ENCODE results near the gene TAF11L12.

DNA sequence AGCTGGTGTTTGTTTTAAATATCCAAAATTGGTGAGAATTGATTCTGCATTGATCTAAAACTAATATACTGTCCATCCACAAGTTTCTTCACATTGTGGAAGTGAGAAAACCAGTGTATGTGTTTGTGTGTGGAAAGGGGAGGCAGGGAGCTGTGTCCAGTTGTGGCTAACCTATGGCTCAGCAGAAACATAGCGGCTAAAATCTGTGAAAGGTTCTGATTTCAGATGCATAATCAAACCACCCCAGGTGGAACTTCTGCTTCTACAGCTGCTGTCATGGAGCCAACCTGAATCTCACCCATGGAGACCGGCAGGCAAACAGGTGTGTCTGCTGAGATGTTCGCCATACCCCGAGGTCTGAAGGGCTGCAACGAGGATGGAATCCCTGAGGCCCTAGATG, 24.0 kb downstream of the TAF11L12 start, which contains the start of gene TAF11L14:
- TF ChIP-seq, protein P1, sequence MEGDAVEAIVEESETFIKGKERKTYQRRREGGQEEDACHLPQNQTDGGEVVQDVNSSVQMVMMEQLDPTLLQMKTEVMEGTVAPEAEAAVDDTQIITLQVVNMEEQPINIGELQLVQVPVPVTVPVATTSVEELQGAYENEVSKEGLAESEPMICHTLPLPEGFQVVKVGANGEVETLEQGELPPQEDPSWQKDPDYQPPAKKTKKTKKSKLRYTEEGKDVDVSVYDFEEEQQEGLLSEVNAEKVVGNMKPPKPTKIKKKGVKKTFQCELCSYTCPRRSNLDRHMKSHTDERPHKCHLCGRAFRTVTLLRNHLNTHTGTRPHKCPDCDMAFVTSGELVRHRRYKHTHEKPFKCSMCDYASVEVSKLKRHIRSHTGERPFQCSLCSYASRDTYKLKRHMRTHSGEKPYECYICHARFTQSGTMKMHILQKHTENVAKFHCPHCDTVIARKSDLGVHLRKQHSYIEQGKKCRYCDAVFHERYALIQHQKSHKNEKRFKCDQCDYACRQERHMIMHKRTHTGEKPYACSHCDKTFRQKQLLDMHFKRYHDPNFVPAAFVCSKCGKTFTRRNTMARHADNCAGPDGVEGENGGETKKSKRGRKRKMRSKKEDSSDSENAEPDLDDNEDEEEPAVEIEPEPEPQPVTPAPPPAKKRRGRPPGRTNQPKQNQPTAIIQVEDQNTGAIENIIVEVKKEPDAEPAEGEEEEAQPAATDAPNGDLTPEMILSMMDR (conservative IDR thresholded peaks at IDR 0.05), result no peak
- no peak for TF ChIP-seq ZFX (IDR thresholded peaks at IDR 0.05)

Data from C4-2B (cell line).